K562 (cell line): ENCODE data around the gene ATF1. TPM values are rescaled to one million over a fixed set of nuclear protein-coding genes. Genes with fewer than 3 reads are reported as not detected.

Experiments
- DACH1 ChIP-seq: fragments of 450-650 bp; IDR thresholded peaks from 2 replicates; pipeline ENCODE4 v1.6.1; 2018; ENCODE audit not compliant: partially characterized antibody
- ETV6 ChIP-seq, 3 experiments: fragments of 150-350 bp in 1 of 3; sonication (generic) in 1 of 3; formaldehyde crosslinking in 1 of 3; IDR thresholded peaks; 2 replicates each; pipeline versions ENCODE4 v1.6.1 to v1.8.0; 2014 to 2022; ENCODE audit warnings: borderline replicate concordance in 2 of 3, low read depth in 2 of 3, antibody characterized with exemption in 1 of 3, low read length in 1 of 3, mild to moderate bottlenecking in 1 of 3, missing genetic modification reagents in 1 of 3
- GABPB1 ChIP-seq: sonication (generic); formaldehyde crosslinking; IDR thresholded peaks from 2 replicates; pipeline ENCODE4 v1.8.0; 2022; ENCODE audit warnings: mild to moderate bottlenecking, missing genetic modification reagents
- HDAC6 ChIP-seq: IDR thresholded peaks from 2 replicates; pipeline ENCODE4 v1.6.1; 2012; ENCODE audit warnings: low read depth, mild to moderate bottlenecking, control low read depth, inconsistent platforms, low read length, moderate library complexity
- MAFG ChIP-seq: fragments of 450-650 bp; conservative IDR thresholded peaks from 2 replicates; pipeline ENCODE4 v1.6.1; 2016; ENCODE audit warnings: missing genetic modification characterization, missing compliant biosample characterization
- MED1 ChIP-seq: sonication (generic); formaldehyde crosslinking; IDR thresholded peaks from 2 replicates; pipeline ENCODE4 v1.8.1; 2023; ENCODE audit warnings: missing genetic modification reagents, borderline replicate concordance
- RBM34 ChIP-seq: fragments of 200-400 bp; formaldehyde crosslinking; IDR thresholded peaks from 2 replicates; pipeline ENCODE4 v1.6.1; 2018; ENCODE audit warnings: low read length, borderline replicate concordance; ENCODE audit not compliant: insufficient read depth
- RFX5 ChIP-seq: IDR thresholded peaks from 2 replicates; pipeline ENCODE4 v1.6.1; 2011; ENCODE audit warnings: low read depth, mild to moderate bottlenecking, improper control_type of control experiment, low read length
- SOX6 ChIP-seq: fragments of 450-650 bp; IDR thresholded peaks from 2 replicates; pipeline ENCODE4 v1.6.1; 2014; ENCODE audit warnings: mild to moderate bottlenecking
- ZFX ChIP-seq: sonication (generic); formaldehyde crosslinking; IDR thresholded peaks from 2 replicates; pipeline ENCODE4 v1.8.0; 2022; ENCODE audit warnings: mild to moderate bottlenecking, missing genetic modification reagents, moderate library complexity
- polyA plus RNA-seq, 8 experiments: library from polyadenylated mRNA; depleted of rRNA in 4 of 8; stranded (reverse) in 5 of 8; unstranded in 3 of 8; fragments of >200 nt; fragmentation: Nextera tagmentation in 2 of 8; fragmentation: Illumina TruSeq in 1 of 8; extraction: Ambion mirVana in 2 of 8; extraction: Trizol in 1 of 8; gene quantifications; 2 replicates each; pipeline versions ENCODE4 v1.2.1 to v1.2.3, GENCODE V29; 2011 to 2014; ENCODE audit warnings: inconsistent platforms in 1 of 8, missing spikeins in 1 of 8
- total RNA-seq, 7 experiments: library from RNA; depleted of rRNA in 6 of 7; stranded (reverse); fragments of >200 nt in 6 of 7; fragmentation: Illumina TruSeq in 2 of 7; extraction: Trizol in 2 of 7; gene quantifications; 2 replicates each; pipeline versions ENCODE4 v1.2.1 to v1.2.3, GENCODE V29; 2011 to 2021; ENCODE audit warnings: low replicate concordance in 1 of 7
- TF ChIP-seq, protein P1 (sequence below): fragments of 200-600 bp; sonication (generic); IDR thresholded peaks from one replicate; pipeline ENCODE4 v1.6.1; 2012; ENCODE audit warnings: mild to moderate bottlenecking, low read depth, low read length, inconsistent platforms

ATF1 gene
- total and polyA plus RNA-seq, 9 of the 15 experiments (the other 6 are each of a cell fraction or from before 2014, with no cell fraction given), result 19.8 to 83.5 (median 51.4) TPM

GRCh38 chr12:50720085-50720484 lies 43.8 kb upstream of the ATF1 start (continued):
- TF ChIP-seq, protein P1, sequence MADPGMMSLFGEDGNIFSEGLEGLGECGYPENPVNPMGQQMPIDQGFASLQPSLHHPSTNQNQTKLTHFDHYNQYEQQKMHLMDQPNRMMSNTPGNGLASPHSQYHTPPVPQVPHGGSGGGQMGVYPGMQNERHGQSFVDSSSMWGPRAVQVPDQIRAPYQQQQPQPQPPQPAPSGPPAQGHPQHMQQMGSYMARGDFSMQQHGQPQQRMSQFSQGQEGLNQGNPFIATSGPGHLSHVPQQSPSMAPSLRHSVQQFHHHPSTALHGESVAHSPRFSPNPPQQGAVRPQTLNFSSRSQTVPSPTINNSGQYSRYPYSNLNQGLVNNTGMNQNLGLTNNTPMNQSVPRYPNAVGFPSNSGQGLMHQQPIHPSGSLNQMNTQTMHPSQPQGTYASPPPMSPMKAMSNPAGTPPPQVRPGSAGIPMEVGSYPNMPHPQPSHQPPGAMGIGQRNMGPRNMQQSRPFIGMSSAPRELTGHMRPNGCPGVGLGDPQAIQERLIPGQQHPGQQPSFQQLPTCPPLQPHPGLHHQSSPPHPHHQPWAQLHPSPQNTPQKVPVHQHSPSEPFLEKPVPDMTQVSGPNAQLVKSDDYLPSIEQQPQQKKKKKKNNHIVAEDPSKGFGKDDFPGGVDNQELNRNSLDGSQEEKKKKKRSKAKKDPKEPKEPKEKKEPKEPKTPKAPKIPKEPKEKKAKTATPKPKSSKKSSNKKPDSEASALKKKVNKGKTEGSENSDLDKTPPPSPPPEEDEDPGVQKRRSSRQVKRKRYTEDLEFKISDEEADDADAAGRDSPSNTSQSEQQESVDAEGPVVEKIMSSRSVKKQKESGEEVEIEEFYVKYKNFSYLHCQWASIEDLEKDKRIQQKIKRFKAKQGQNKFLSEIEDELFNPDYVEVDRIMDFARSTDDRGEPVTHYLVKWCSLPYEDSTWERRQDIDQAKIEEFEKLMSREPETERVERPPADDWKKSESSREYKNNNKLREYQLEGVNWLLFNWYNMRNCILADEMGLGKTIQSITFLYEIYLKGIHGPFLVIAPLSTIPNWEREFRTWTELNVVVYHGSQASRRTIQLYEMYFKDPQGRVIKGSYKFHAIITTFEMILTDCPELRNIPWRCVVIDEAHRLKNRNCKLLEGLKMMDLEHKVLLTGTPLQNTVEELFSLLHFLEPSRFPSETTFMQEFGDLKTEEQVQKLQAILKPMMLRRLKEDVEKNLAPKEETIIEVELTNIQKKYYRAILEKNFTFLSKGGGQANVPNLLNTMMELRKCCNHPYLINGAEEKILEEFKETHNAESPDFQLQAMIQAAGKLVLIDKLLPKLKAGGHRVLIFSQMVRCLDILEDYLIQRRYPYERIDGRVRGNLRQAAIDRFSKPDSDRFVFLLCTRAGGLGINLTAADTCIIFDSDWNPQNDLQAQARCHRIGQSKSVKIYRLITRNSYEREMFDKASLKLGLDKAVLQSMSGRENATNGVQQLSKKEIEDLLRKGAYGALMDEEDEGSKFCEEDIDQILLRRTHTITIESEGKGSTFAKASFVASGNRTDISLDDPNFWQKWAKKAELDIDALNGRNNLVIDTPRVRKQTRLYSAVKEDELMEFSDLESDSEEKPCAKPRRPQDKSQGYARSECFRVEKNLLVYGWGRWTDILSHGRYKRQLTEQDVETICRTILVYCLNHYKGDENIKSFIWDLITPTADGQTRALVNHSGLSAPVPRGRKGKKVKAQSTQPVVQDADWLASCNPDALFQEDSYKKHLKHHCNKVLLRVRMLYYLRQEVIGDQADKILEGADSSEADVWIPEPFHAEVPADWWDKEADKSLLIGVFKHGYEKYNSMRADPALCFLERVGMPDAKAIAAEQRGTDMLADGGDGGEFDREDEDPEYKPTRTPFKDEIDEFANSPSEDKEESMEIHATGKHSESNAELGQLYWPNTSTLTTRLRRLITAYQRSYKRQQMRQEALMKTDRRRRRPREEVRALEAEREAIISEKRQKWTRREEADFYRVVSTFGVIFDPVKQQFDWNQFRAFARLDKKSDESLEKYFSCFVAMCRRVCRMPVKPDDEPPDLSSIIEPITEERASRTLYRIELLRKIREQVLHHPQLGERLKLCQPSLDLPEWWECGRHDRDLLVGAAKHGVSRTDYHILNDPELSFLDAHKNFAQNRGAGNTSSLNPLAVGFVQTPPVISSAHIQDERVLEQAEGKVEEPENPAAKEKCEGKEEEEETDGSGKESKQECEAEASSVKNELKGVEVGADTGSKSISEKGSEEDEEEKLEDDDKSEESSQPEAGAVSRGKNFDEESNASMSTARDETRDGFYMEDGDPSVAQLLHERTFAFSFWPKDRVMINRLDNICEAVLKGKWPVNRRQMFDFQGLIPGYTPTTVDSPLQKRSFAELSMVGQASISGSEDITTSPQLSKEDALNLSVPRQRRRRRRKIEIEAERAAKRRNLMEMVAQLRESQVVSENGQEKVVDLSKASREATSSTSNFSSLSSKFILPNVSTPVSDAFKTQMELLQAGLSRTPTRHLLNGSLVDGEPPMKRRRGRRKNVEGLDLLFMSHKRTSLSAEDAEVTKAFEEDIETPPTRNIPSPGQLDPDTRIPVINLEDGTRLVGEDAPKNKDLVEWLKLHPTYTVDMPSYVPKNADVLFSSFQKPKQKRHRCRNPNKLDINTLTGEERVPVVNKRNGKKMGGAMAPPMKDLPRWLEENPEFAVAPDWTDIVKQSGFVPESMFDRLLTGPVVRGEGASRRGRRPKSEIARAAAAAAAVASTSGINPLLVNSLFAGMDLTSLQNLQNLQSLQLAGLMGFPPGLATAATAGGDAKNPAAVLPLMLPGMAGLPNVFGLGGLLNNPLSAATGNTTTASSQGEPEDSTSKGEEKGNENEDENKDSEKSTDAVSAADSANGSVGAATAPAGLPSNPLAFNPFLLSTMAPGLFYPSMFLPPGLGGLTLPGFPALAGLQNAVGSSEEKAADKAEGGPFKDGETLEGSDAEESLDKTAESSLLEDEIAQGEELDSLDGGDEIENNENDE, result no peak
- TF ChIP-seq ZFX, result no peak
- TF ChIP-seq GABPB1 (CRISPR knock-in tag), result no peak
- TF ChIP-seq MED1, result no peak
- TF ChIP-seq ETV6 (IDR thresholded peaks at IDR 0.05; ENCODE audit: borderline replicate concordance in 1 of 2, low read depth in 2 of 2, low read length in 1 of 2), result no peak
- no peak for TF ChIP-seq ETV6 (CRISPR knock-in tag; IDR thresholded peaks at IDR 0.05; ENCODE audit: borderline replicate concordance)
- no peak for TF ChIP-seq HDAC6
- TF ChIP-seq MAFG (tag), result no peak
- TF ChIP-seq SOX6, result no peak
- no peak for TF ChIP-seq DACH1
- no peak for TF ChIP-seq RBM34
- no peak for TF ChIP-seq RFX5
